K562 (cell line): ENCODE results near the gene SHROOM3.

Experiments
- ELF4 ChIP-seq: fragments of 450-650 bp; formaldehyde crosslinking; IDR thresholded peaks from 2 replicates; pipeline ENCODE4 v1.4.0; 2022; ENCODE audit warnings: missing genetic modification characterization
- FOSL1 ChIP-seq: fragments of 200-800 bp; sonication (Bioruptor generic); conservative IDR thresholded peaks from 2 replicates; pipeline ENCODE4 v1.6.1; 2016; ENCODE audit warnings: missing genetic modification characterization, missing compliant biosample characterization
- FOXK2 ChIP-seq, 2 experiments: fragments of 450-650 bp; IDR thresholded peaks in 1 of 2; conservative IDR thresholded peaks in 1 of 2; 2 replicates each; pipeline ENCODE4 v1.6.1; 2016; ENCODE audit warnings: low read depth in 2 of 2, mild to moderate bottlenecking in 1 of 2
- HOXB6 ChIP-seq: fragments of 250-450 bp; sonication (Bioruptor Pico); IDR thresholded peaks from 2 replicates; pipeline ENCODE4 v1.5.1; 2022; ENCODE audit warnings: mild to moderate bottlenecking, borderline replicate concordance
- KDM5B ChIP-seq: fragments of 200-600 bp; sonication (generic); IDR thresholded peaks from 2 replicates; pipeline ENCODE4 v1.6.1; 2012; ENCODE audit warnings: low read depth, mild to moderate bottlenecking, moderate library complexity, low read length, control low read depth, inconsistent platforms; ENCODE audit not compliant: insufficient replicate concordance
- MAFF ChIP-seq: IDR thresholded peaks from 2 replicates; pipeline ENCODE4 v1.6.1; 2012; ENCODE audit warnings: low read length, improper control_type of control experiment
- NONO ChIP-seq, 2 experiments: fragments of 200-400 bp in 1 of 2; fragments of 450-650 bp in 1 of 2; formaldehyde crosslinking in 1 of 2; IDR thresholded peaks; 2 replicates each; pipeline ENCODE4 v1.6.1; 2017; ENCODE audit warnings: low read depth in 2 of 2, mild to moderate bottlenecking in 2 of 2, moderate library complexity in 2 of 2, low read length in 1 of 2
- NR2F6 ChIP-seq: fragments of 450-650 bp; formaldehyde crosslinking; IDR thresholded peaks from 2 replicates; pipeline ENCODE4 v1.4.0; 2020; ENCODE audit warnings: mild to moderate bottlenecking
- POLR2AphosphoS5 ChIP-seq: IDR thresholded peaks from 2 replicates; pipeline ENCODE4 v1.6.1; 2011; ENCODE audit warnings: mild to moderate bottlenecking, low read depth, low read length, moderate library complexity; ENCODE audit not compliant: control insufficient read depth, insufficient read depth
- RAD21 ChIP-seq, 2 experiments: fragments of 250-450 bp in 1 of 2; fragments of 450-650 bp in 1 of 2; sonication (Bioruptor Pico) in 1 of 2; formaldehyde crosslinking in 1 of 2; IDR thresholded peaks in 1 of 2; conservative IDR thresholded peaks in 1 of 2; 2 replicates each; pipeline versions ENCODE4 v1.4.0 to v1.8.0; 2020 to 2022; ENCODE audit warnings: mild to moderate bottlenecking in 2 of 2, moderate library complexity in 1 of 2
- TF ChIP-seq, protein P1 (sequence below): sonication (generic); formaldehyde crosslinking; IDR thresholded peaks from 2 replicates; pipeline ENCODE4 v1.8.1; 2022; ENCODE audit warnings: missing genetic modification reagents
- TF ChIP-seq, protein P2 (sequence below), 3 experiments: IDR thresholded peaks in 2 of 3; conservative IDR thresholded peaks in 1 of 3; 2 replicates each; pipeline ENCODE4 v1.5.1; 2011 to 2012; ENCODE audit warnings: low read length in 3 of 3, mild to moderate bottlenecking in 3 of 3, control low read depth in 2 of 3, improper control_type of control experiment in 1 of 3, inconsistent platforms in 1 of 3, low read depth in 1 of 3, mixed read lengths in 1 of 3, moderate library complexity in 1 of 3; ENCODE audit not compliant: insufficient read depth in 2 of 3
- TF ChIP-seq, protein P3 (sequence below): sonication (generic); formaldehyde crosslinking; IDR thresholded peaks from 2 replicates; pipeline ENCODE4 v1.8.0; 2022; ENCODE audit warnings: missing genetic modification reagents, mild to moderate bottlenecking, borderline replicate concordance

DNA sequence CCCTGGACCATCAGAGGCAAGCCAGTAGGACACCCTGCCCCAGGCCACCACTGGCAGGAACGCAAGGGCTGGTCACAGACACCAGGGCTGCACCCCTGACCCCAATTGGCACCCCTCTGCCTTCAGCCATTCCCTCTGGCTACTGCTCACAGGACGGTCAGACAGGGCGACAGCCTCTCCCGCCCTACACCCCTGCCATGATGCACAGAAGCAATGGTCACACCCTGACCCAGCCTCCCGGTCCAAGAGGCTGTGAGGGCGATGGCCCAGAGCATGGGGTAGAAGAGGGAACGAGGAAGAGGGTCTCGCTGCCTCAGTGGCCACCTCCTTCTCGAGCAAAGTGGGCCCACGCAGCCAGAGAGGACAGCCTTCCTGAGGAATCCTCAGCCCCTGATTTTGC, 319.4 kb downstream of the SHROOM3 start:
- TF ChIP-seq KDM5B (no peak), NR2F6 (CRISPR knock-in tag) (no peak), FOXK2 (conservative IDR thresholded peaks at IDR 0.05 in 1 of 2, IDR thresholded peaks at IDR 0.05 in 1 of 2; ENCODE audit: low read depth in 2 of 2) (no peak), FOSL1 (tag) (no peak), MAFF (no peak), HOXB6 (CRISPR knock-in tag) (no peak), ELF4 (CRISPR knock-in tag) (no peak), POLR2AphosphoS5 (no peak), RAD21 (CRISPR knock-in tag; conservative IDR thresholded peaks at IDR 0.05 in 1 of 2, IDR thresholded peaks at IDR 0.05 in 1 of 2) (no peak), NONO (IDR thresholded peaks at IDR 0.05; ENCODE audit: low read depth in 2 of 2, low read length in 1 of 2) (no peak)
- TF ChIP-seq, protein P1, sequence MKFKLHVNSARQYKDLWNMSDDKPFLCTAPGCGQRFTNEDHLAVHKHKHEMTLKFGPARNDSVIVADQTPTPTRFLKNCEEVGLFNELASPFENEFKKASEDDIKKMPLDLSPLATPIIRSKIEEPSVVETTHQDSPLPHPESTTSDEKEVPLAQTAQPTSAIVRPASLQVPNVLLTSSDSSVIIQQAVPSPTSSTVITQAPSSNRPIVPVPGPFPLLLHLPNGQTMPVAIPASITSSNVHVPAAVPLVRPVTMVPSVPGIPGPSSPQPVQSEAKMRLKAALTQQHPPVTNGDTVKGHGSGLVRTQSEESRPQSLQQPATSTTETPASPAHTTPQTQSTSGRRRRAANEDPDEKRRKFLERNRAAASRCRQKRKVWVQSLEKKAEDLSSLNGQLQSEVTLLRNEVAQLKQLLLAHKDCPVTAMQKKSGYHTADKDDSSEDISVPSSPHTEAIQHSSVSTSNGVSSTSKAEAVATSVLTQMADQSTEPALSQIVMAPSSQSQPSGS (CRISPR knock-in tag): no peak
- TF ChIP-seq, protein P2, sequence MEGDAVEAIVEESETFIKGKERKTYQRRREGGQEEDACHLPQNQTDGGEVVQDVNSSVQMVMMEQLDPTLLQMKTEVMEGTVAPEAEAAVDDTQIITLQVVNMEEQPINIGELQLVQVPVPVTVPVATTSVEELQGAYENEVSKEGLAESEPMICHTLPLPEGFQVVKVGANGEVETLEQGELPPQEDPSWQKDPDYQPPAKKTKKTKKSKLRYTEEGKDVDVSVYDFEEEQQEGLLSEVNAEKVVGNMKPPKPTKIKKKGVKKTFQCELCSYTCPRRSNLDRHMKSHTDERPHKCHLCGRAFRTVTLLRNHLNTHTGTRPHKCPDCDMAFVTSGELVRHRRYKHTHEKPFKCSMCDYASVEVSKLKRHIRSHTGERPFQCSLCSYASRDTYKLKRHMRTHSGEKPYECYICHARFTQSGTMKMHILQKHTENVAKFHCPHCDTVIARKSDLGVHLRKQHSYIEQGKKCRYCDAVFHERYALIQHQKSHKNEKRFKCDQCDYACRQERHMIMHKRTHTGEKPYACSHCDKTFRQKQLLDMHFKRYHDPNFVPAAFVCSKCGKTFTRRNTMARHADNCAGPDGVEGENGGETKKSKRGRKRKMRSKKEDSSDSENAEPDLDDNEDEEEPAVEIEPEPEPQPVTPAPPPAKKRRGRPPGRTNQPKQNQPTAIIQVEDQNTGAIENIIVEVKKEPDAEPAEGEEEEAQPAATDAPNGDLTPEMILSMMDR (IDR thresholded peaks at IDR 0.05 in 2 of 3, conservative IDR thresholded peaks at IDR 0.05 in 1 of 3; ENCODE audit: insufficient read depth in 2 of 3, low read depth in 1 of 3, low read length in 3 of 3): no peak
- TF ChIP-seq, protein P3, sequence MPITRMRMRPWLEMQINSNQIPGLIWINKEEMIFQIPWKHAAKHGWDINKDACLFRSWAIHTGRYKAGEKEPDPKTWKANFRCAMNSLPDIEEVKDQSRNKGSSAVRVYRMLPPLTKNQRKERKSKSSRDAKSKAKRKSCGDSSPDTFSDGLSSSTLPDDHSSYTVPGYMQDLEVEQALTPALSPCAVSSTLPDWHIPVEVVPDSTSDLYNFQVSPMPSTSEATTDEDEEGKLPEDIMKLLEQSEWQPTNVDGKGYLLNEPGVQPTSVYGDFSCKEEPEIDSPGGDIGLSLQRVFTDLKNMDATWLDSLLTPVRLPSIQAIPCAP: no peak
